Gastrocnemius medialis (tissue), 4 donors: ENCODE data around the gene ALPL. TPM values are rescaled to one million over a fixed set of nuclear protein-coding genes. Genes with fewer than 3 reads are reported as not detected.

Experiments
- ATAC-seq, 2 donors: fragments of 150-250 bp; one replicate each; pipeline ENCODE4 v1.9.1; 2016
- DNase-seq, 2 donors: peaks; one replicate each; pipeline ENCODE4 v3.0.0-alpha.2; 2019
- H3K27ac ChIP-seq, 4 donors: fragments of 200-600 bp; sonication (generic); 1 replicate in 1 of 4; 2 replicates in 3 of 4; pipeline ENCODE4 v1.5.1; 2016 to 2018; ENCODE audit warnings: mild to moderate bottlenecking in 2 of 4, moderate library complexity in 1 of 4
- H3K27me3 ChIP-seq, 3 donors: fragments of 200-600 bp; sonication (generic) in 2 of 3; 1 replicate in 1 of 3; 2 replicates in 2 of 3; pipeline versions ENCODE4 v1.5.1 to v1.6.0; 2016 to 2019; ENCODE audit warnings: mild to moderate bottlenecking in 1 of 3, moderate library complexity in 1 of 3
- H3K36me3 ChIP-seq, 2 donors: fragments of 200-600 bp; sonication (generic) in 1 of 2; one replicate each; pipeline ENCODE4 v1.5.1; 2017 to 2018
- H3K4me1 ChIP-seq, 2 donors: fragments of 200-600 bp; sonication (generic) in 1 of 2; one replicate each; pipeline ENCODE4 v1.5.1; 2016 to 2017; ENCODE audit warnings: mild to moderate bottlenecking in 2 of 2
- H3K4me3 ChIP-seq, 4 donors: fragments of 200-600 bp; sonication (generic) in 3 of 4; 1 replicate in 1 of 4; 2 replicates in 3 of 4; pipeline ENCODE4 v1.5.1; 2016 to 2019; ENCODE audit warnings: mild to moderate bottlenecking in 2 of 4
- H3K9me3 ChIP-seq, 3 donors: fragments of 200-600 bp; sonication (generic) in 2 of 3; 1 replicate in 1 of 3; 2 replicates in 2 of 3; pipeline ENCODE4 v1.5.1; 2016 to 2019
- CTCF ChIP-seq, 5 experiments: fragments of 450-650 bp in 3 of 5; fragments of 200-600 bp in 2 of 5; sonication (generic) in 2 of 5; IDR thresholded peaks in 4 of 5; conservative IDR thresholded peaks in 1 of 5; 1 replicate in 4 of 5; 2 replicates in 1 of 5; pipeline ENCODE4 v1.5.1; 2016 to 2019; ENCODE audit warnings: antibody characterized with exemption in 5 of 5, mild to moderate bottlenecking in 3 of 5, moderate library complexity in 3 of 5
- POLR2A ChIP-seq, 2 donors: fragments of 450-650 bp; IDR thresholded peaks; one replicate each; pipeline ENCODE4 v1.6.1; 2017; ENCODE audit warnings: antibody characterized with exemption in 2 of 2, mild to moderate bottlenecking in 2 of 2, moderate library complexity in 2 of 2
- in situ Hi-C, 4 donors: fragments of 200-750 bp; cut with MboI; loops; one replicate each; pipeline versions ENCODE4 v1.15.0 to v1.8.0; 2017; ENCODE audit warnings: low sequenced_read_pairs in 4 of 4
- intact Hi-C: fragments of 100-400 bp; cut with DNase I; formaldehyde crosslinking; loops from one replicate; pipeline ENCODE4 v1.15.1; 2023; ENCODE audit warnings: low total_unique reads
- total RNA-seq, 4 donors: library from RNA; depleted of rRNA; stranded (reverse); fragments of >200 nt; gene quantifications; one replicate each; pipeline versions ENCODE4 v1.1.0 to v1.2.3, GENCODE V29; 2016

The ALPL gene
- total RNA-seq, 4 donors from 2014 or later: 0.90 to 3.6 (median 2.2) TPM

- no peak overlapping the region for H3K4me3 ChIP-seq
- no peaks in the 10 kb centered on the region for H3K36me3 ChIP-seq
- H3K9me3 ChIP-seq: no peaks in the 10 kb centered on the region
- peaks cover 10 to 15% (median 11%) of the 10 kb centered on the region in 3 donors for H3K27me3 ChIP-seq
- intact Hi-C loops (no loop called here), in situ Hi-C loops (no loop called here)
- DNase-seq: no peak
- no peak for TF ChIP-seq POLR2A (IDR thresholded peaks at IDR 0.05)
- TF ChIP-seq CTCF (IDR thresholded peaks at IDR 0.05 in 4 of 5, conservative IDR thresholded peaks at IDR 0.05 in 1 of 5): no peak
- no peak for ATAC-seq
- peaks cover 0 to 3% of the 10 kb centered on the region in 2 donors for H3K4me1 ChIP-seq
- no peak overlapping the region for H3K27ac ChIP-seq
Measured at GRCh38 chr1:21617126-21617738, 108.0 kb downstream of the ALPL start.

- ATAC-seq (no peak), DNase-seq (no peak)
- no peaks in the 10 kb centered on the region for H3K9me3 ChIP-seq
- no peak overlapping the region for H3K27ac ChIP-seq
- in situ Hi-C loops (no loop called here), intact Hi-C loops (no loop called here)
- peaks cover 15 to 19% (median 17%) of the 10 kb centered on the region in 3 donors for H3K27me3 ChIP-seq
- H3K36me3 ChIP-seq: no peaks in the 10 kb centered on the region
- H3K4me1 ChIP-seq: peaks cover 0 to 3% of the 10 kb centered on the region in 2 donors
- H3K4me3 ChIP-seq: no peak overlapping the region
- TF ChIP-seq POLR2A (IDR thresholded peaks at IDR 0.05) (no peak), CTCF (IDR thresholded peaks at IDR 0.05 in 4 of 5, conservative IDR thresholded peaks at IDR 0.05 in 1 of 5) (no peak)
Measured at GRCh38 chr1:21618059-21618458, 108.8 kb downstream of the ALPL start.

- no peaks in the 10 kb centered on the region for H3K9me3 ChIP-seq
- H3K36me3 ChIP-seq: no peaks in the 10 kb centered on the region
- H3K27ac ChIP-seq: no peak overlapping the region
- peaks cover 22 to 25% (median 23%) of the 10 kb centered on the region in 3 donors for H3K27me3 ChIP-seq
- peaks cover 0 to 3% of the 10 kb centered on the region in 2 donors for H3K4me1 ChIP-seq
- no peak for TF ChIP-seq POLR2A (IDR thresholded peaks at IDR 0.05)
- TF ChIP-seq CTCF (IDR thresholded peaks at IDR 0.05 in 4 of 5, conservative IDR thresholded peaks at IDR 0.05 in 1 of 5): no peak
- DNase-seq: no peak
- in situ Hi-C loops (no loop called here), intact Hi-C loops (no loop called here)
- no peak overlapping the region for H3K4me3 ChIP-seq
- no peak for ATAC-seq
Measured at GRCh38 chr1:21618561-21619374, 109.5 kb downstream of the ALPL start.

- Histone ChIP-seq H3K27ac (no peak overlapping the region), H3K36me3 (no peaks in the 10 kb centered on the region), H3K27me3 (peaks cover 22 to 25% (median 25%) of the 10 kb centered on the region in 3 donors), H3K4me1 (peaks cover 0 to 3% of the 10 kb centered on the region in 2 donors), H3K9me3 (no peaks in the 10 kb centered on the region), H3K4me3 (no peak overlapping the region)
- ATAC-seq (no peak), DNase-seq (no peak)
- intact Hi-C loops: no loop called here
- in situ Hi-C loops: no loop called here
- TF ChIP-seq CTCF (IDR thresholded peaks at IDR 0.05 in 4 of 5, conservative IDR thresholded peaks at IDR 0.05 in 1 of 5): no peak
- TF ChIP-seq POLR2A (IDR thresholded peaks at IDR 0.05): no peak
Measured at GRCh38 chr1:21619375-21619947, 110.2 kb downstream of the ALPL start.
